NCI-H345 treated with DMSO at 0.1 percent for 48 hours (cell line): ENCODE data around the gene HELZ.
"Not testable (repeated sequence)": the region's sequence is repeated elsewhere in the genome, so short reads cannot be mapped to it uniquely, and the experiment has no call there.

Experiments
- DNase-seq: peaks from one replicate; lab custom pipeline; 2025; ENCODE audit not compliant: unreplicated experiment; lab: John Stamatoyannopoulos, UW

HELZ gene

GRCh38 chr17:67148352-67148751 is 96.6 kb downstream of the HELZ start:
- DNase-seq, result no peak

- DNase-seq, result no peak
These were observed 99.7 kb downstream of the HELZ start for GRCh38 chr17:67145183-67145805.

GRCh38 chr17:67143318-67143717 is 101.7 kb downstream of the HELZ start:
- DNase-seq, result no peak

GRCh38 chr17:67142030-67142429 is 103.0 kb downstream of the HELZ start:
- DNase-seq, result not testable (repeated sequence)

- no peak for DNase-seq
These were observed 105.0 kb downstream of the HELZ start for GRCh38 chr17:67139784-67140665.

GRCh38 chr17:67139289-67139688 is 105.7 kb downstream of the HELZ start:
- no peak for DNase-seq

- no peak for DNase-seq
These were observed 106.6 kb downstream of the HELZ start for GRCh38 chr17:67138392-67138791.

- no peak for DNase-seq
These were observed 107.1 kb downstream of the HELZ start for GRCh38 chr17:67137860-67138259.

- no peak for DNase-seq
These were observed 108.0 kb downstream of the HELZ start for GRCh38 chr17:67137026-67137370.

- DNase-seq, result no peak
These were observed 108.6 kb downstream of the HELZ start for GRCh38 chr17:67136191-67137025.

- DNase-seq, result no peak
These were observed 111.8 kb downstream of the HELZ start for GRCh38 chr17:67133161-67133560.

GRCh38 chr17:67132366-67132765 is 112.6 kb downstream of the HELZ start:
- no peak for DNase-seq

GRCh38 chr17:67130768-67131167 is 114.2 kb downstream of the HELZ start:
- DNase-seq, result no peak

- DNase-seq, result no peak
These were observed 115.7 kb downstream of the HELZ start for GRCh38 chr17:67129283-67129682.

GRCh38 chr17:67128700-67129099 is 116.3 kb downstream of the HELZ start:
- DNase-seq, result no peak

- DNase-seq, result no peak
These were observed 117.1 kb downstream of the HELZ start for GRCh38 chr17:67127925-67128324.

- no peak for DNase-seq
These were observed 118.0 kb downstream of the HELZ start for GRCh38 chr17:67126983-67127382.

- DNase-seq, result not testable (repeated sequence)
These were observed 118.5 kb downstream of the HELZ start for GRCh38 chr17:67126543-67126942.

GRCh38 chr17:67125924-67126323 is 119.1 kb downstream of the HELZ start:
- DNase-seq, result no peak

- no peak for DNase-seq
These were observed 119.6 kb downstream of the HELZ start for GRCh38 chr17:67125417-67125816.

GRCh38 chr17:67124450-67125148 is 120.4 kb downstream of the HELZ start:
- no peak for DNase-seq
